ENCODE data around the gene LRP1B. TPM values are rescaled to one million over a fixed set of nuclear protein-coding genes. Genes with fewer than 3 reads are reported as not detected.

Gene LRP1B
- total and polyA plus RNA-seq, 4 donors: 0.01 to 0.84 (median 0.17) TPM

DNA sequence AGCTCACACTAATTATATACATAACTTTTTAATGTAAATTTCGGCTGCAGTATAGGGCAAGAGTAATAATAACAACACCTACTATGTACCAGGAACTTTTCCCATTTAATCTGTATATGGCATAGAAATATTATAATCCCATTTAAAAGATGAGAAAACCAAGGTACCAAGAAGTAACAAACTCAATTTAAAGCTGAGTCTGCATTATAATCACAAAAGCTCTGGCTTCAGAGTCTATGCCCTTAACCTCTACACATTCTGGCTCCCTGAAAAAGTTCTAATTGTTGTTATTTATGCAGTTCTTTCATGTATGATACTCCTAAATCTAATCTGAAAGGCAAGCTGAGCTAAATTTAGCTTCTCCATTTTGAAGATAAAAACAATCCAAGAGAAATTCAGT is 1675.5 kb downstream of the LRP1B start:
- no peaks in the 10 kb centered on the region for H3K27me3 ChIP-seq (ENCODE audit: control insufficient read depth in 4 of 4, insufficient read depth in 4 of 4, low read length in 3 of 4)
- H3K36me3 ChIP-seq (ENCODE audit: control insufficient read depth in 4 of 4, insufficient read depth in 3 of 4, low read depth in 1 of 4, low read length in 3 of 4): no peaks in the 10 kb centered on the region
- 59% methylated on average over 1 of the region's 1 CpG for WGBS
- H3K9me3 ChIP-seq (ENCODE audit: control insufficient read depth in 4 of 4, low read length in 3 of 4): no peaks in the 10 kb centered on the region
- no peaks in the 10 kb centered on the region for H3K4me1 ChIP-seq (ENCODE audit: control insufficient read depth in 4 of 4, insufficient read depth in 4 of 4, low read length in 3 of 4)
- TF ChIP-seq, protein P1, sequence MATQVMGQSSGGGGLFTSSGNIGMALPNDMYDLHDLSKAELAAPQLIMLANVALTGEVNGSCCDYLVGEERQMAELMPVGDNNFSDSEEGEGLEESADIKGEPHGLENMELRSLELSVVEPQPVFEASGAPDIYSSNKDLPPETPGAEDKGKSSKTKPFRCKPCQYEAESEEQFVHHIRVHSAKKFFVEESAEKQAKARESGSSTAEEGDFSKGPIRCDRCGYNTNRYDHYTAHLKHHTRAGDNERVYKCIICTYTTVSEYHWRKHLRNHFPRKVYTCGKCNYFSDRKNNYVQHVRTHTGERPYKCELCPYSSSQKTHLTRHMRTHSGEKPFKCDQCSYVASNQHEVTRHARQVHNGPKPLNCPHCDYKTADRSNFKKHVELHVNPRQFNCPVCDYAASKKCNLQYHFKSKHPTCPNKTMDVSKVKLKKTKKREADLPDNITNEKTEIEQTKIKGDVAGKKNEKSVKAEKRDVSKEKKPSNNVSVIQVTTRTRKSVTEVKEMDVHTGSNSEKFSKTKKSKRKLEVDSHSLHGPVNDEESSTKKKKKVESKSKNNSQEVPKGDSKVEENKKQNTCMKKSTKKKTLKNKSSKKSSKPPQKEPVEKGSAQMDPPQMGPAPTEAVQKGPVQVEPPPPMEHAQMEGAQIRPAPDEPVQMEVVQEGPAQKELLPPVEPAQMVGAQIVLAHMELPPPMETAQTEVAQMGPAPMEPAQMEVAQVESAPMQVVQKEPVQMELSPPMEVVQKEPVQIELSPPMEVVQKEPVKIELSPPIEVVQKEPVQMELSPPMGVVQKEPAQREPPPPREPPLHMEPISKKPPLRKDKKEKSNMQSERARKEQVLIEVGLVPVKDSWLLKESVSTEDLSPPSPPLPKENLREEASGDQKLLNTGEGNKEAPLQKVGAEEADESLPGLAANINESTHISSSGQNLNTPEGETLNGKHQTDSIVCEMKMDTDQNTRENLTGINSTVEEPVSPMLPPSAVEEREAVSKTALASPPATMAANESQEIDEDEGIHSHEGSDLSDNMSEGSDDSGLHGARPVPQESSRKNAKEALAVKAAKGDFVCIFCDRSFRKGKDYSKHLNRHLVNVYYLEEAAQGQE (IDR thresholded peaks at IDR 0.05): no peak
- no peak for TF ChIP-seq HNF4G (IDR thresholded peaks at IDR 0.05)
- no peak for TF ChIP-seq RAD21 (IDR thresholded peaks at IDR 0.05)
- TF ChIP-seq, protein P2, sequence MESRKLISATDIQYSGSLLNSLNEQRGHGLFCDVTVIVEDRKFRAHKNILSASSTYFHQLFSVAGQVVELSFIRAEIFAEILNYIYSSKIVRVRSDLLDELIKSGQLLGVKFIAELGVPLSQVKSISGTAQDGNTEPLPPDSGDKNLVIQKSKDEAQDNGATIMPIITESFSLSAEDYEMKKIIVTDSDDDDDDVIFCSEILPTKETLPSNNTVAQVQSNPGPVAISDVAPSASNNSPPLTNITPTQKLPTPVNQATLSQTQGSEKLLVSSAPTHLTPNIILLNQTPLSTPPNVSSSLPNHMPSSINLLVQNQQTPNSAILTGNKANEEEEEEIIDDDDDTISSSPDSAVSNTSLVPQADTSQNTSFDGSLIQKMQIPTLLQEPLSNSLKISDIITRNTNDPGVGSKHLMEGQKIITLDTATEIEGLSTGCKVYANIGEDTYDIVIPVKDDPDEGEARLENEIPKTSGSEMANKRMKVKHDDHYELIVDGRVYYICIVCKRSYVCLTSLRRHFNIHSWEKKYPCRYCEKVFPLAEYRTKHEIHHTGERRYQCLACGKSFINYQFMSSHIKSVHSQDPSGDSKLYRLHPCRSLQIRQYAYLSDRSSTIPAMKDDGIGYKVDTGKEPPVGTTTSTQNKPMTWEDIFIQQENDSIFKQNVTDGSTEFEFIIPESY (IDR thresholded peaks at IDR 0.05): no peak
- TF ChIP-seq NR2F2 (IDR thresholded peaks at IDR 0.05): no peak
- no peak for TF ChIP-seq FOXA2 (IDR thresholded peaks at IDR 0.05)
- no peak for TF ChIP-seq HNF4A (conservative IDR thresholded peaks at IDR 0.05)
- no peak for TF ChIP-seq SP1 (IDR thresholded peaks at IDR 0.05)
- TF ChIP-seq, protein P3, sequence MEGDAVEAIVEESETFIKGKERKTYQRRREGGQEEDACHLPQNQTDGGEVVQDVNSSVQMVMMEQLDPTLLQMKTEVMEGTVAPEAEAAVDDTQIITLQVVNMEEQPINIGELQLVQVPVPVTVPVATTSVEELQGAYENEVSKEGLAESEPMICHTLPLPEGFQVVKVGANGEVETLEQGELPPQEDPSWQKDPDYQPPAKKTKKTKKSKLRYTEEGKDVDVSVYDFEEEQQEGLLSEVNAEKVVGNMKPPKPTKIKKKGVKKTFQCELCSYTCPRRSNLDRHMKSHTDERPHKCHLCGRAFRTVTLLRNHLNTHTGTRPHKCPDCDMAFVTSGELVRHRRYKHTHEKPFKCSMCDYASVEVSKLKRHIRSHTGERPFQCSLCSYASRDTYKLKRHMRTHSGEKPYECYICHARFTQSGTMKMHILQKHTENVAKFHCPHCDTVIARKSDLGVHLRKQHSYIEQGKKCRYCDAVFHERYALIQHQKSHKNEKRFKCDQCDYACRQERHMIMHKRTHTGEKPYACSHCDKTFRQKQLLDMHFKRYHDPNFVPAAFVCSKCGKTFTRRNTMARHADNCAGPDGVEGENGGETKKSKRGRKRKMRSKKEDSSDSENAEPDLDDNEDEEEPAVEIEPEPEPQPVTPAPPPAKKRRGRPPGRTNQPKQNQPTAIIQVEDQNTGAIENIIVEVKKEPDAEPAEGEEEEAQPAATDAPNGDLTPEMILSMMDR (IDR thresholded peaks at IDR 0.05; ENCODE audit: low read depth, low read length, missing input control): no peak
- H3K9ac ChIP-seq (ENCODE audit: low read depth in 1 of 2, low read length in 2 of 2): no peak overlapping the region
- H3K27ac ChIP-seq (ENCODE audit: low read depth in 1 of 2, low read length in 2 of 2): no peak overlapping the region
- no peak overlapping the region for H3K4me3 ChIP-seq (ENCODE audit: low read depth in 1 of 3, low read length in 3 of 3)
- DNase-seq (ENCODE audit: low spot score): no peak

DNA sequence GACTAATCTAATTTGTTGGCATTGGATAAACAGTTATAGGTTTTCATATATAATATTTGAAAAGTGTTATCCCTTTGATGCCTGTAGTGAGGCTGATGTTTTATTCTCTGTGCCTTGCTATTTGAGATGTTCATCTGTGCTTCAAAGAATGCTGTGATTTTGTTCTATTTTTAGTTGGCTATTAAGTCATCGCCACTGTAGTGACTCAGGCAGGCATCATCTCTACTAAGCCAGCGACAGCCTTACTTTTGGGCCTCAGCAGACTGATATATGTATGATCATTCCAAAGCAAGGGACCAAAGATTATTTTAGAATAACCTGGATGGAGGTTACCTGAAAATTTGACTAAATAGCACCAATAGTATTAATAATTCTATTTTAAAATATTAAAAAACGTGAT is 1676.1 kb downstream of the LRP1B start:
- TF ChIP-seq SP1 (IDR thresholded peaks at IDR 0.05) (no peak), NR2F2 (IDR thresholded peaks at IDR 0.05) (no peak)
- TF ChIP-seq, protein P2 (IDR thresholded peaks at IDR 0.05): no peak
- TF ChIP-seq, protein P3 (IDR thresholded peaks at IDR 0.05; ENCODE audit: low read depth, low read length, missing input control): no peak
- no peak for DNase-seq (ENCODE audit: low spot score)
- Histone ChIP-seq H3K27ac (ENCODE audit: low read depth in 1 of 2, low read length in 2 of 2) (no peak overlapping the region), H3K9me3 (ENCODE audit: control insufficient read depth in 4 of 4, low read length in 3 of 4) (no peaks in the 10 kb centered on the region), H3K27me3 (ENCODE audit: control insufficient read depth in 4 of 4, insufficient read depth in 4 of 4, low read length in 3 of 4) (no peaks in the 10 kb centered on the region), H3K4me3 (ENCODE audit: low read depth in 1 of 3, low read length in 3 of 3) (no peak overlapping the region), H3K9ac (ENCODE audit: low read depth in 1 of 2, low read length in 2 of 2) (no peak overlapping the region), H3K4me1 (ENCODE audit: control insufficient read depth in 4 of 4, insufficient read depth in 4 of 4, low read length in 3 of 4) (no peaks in the 10 kb centered on the region), H3K36me3 (ENCODE audit: control insufficient read depth in 4 of 4, insufficient read depth in 3 of 4, low read depth in 1 of 4, low read length in 3 of 4) (no peaks in the 10 kb centered on the region)
- WGBS: 86% methylated on average over 3 of the region's 3 CpGs
